T47D (cell line): Measurements from ENCODE around the gene KRTAP10-12.
"Not testable (repeated sequence)": the region's sequence is repeated elsewhere in the genome, so short reads cannot be mapped to it uniquely, and the experiment has no call there.

Experiments used
- DNase-seq, 2 experiments: peaks; one replicate each; pipeline versions ENCODE4 v3.0.0 to v3.0.0-alpha.2; 2011 to 2012; ENCODE audit warnings: low read depth in 1 of 2, low spot score in 1 of 2
- JUND ChIP-seq: IDR thresholded peaks from 2 replicates; pipeline ENCODE4 v1.6.1; 2012; ENCODE audit warnings: low read depth
- in situ Hi-C: cut with HindIII; loops from 2 replicates; pipeline ENCODE4 v1.10.0; 2016; ENCODE audit warnings: low sequenced_read_pairs, low pct_unique_long_range_greater_than_20kb

The KRTAP10-12 gene

GRCh38 chr21:44657635-44658540 is 39.1 kb upstream of the KRTAP10-12 start, which contains the start of gene KRTAP12-3:
KRTAP12-3 (plus strand) TSS chr21:44657932; CDS start chr21:44657980, 48 bp downstream.
- no peak for DNase-seq
- in situ Hi-C loops = no loop called here
- TF ChIP-seq JUND = no peak

- TF ChIP-seq JUND = no peak
- DNase-seq = no peak
- in situ Hi-C loops = no loop called here
Measured at GRCh38 chr21:44658541-44658910, 38.4 kb upstream of the KRTAP10-12 start.

- in situ Hi-C loops = no loop called here
- no peak for TF ChIP-seq JUND
- DNase-seq = no peak
Measured at GRCh38 chr21:44658913-44659595, 37.9 kb upstream of the KRTAP10-12 start.

- not testable (repeated sequence) for DNase-seq
Measured at GRCh38 chr21:44661567-44661966, 35.4 kb upstream of the KRTAP10-12 start.

GRCh38 chr21:44664691-44665090 is 32.3 kb upstream of the KRTAP10-12 start:
- DNase-seq = no peak
- no peak for TF ChIP-seq JUND
- in situ Hi-C loops = no loop called here

More at GRCh38 chr21:44661567-44661966, 35.4 kb upstream of the KRTAP10-12 start:
- in situ Hi-C loops = not testable (repeated sequence)

- DNase-seq = no peak
- in situ Hi-C loops = no loop called here
- TF ChIP-seq JUND = no peak
Measured at GRCh38 chr21:44666401-44667320, 30.3 kb upstream of the KRTAP10-12 start, which contains the start of gene KRTAP12-2. KRTAP12-2 (minus strand) TSS chr21:44666927; CDS start chr21:44666886, 41 bp downstream.

- no peak for TF ChIP-seq JUND
- no peak for DNase-seq
- in situ Hi-C loops = no loop called here
Measured at GRCh38 chr21:44667612-44668011, 29.4 kb upstream of the KRTAP10-12 start.

- DNase-seq = no peak
Measured at GRCh38 chr21:44670642-44671432, 26.1 kb upstream of the KRTAP10-12 start.

GRCh38 chr21:44671911-44672310 is 25.1 kb upstream of the KRTAP10-12 start:
- in situ Hi-C loops = no loop called here
- TF ChIP-seq JUND = no peak
- no peak for DNase-seq

More at GRCh38 chr21:44670642-44671432, 26.1 kb upstream of the KRTAP10-12 start:
- no peak for TF ChIP-seq JUND
- in situ Hi-C loops = no loop called here

- no peak for TF ChIP-seq JUND
- in situ Hi-C loops = no loop called here
- DNase-seq = no peak
Measured at GRCh38 chr21:44677881-44678280, 19.1 kb upstream of the KRTAP10-12 start.

GRCh38 chr21:44681152-44681551 is 15.8 kb upstream of the KRTAP10-12 start:
- DNase-seq = no peak
- no peak for TF ChIP-seq JUND
- in situ Hi-C loops = no loop called here
